CD14-positive monocyte (primary cell): Measurements from ENCODE around the gene PTPRD. TPM values are rescaled to one million over a fixed set of nuclear protein-coding genes. Genes with fewer than 3 reads are reported as not detected.

Experiments used
- DNase-seq, 3 donors: peaks; one replicate each; pipeline ENCODE4 v3.0.0-alpha.2; 2011 to 2022
- H2AFZ ChIP-seq: 2 replicates; pipeline ENCODE4 v1.6.0; 2012; ENCODE audit warnings: mild to moderate bottlenecking, low read depth, low read length, inconsistent platforms; ENCODE audit not compliant: insufficient read depth, poor library complexity, severe bottlenecking
- H3K27ac ChIP-seq, 2 donors: 1 replicate in 1 of 2; 2 replicates in 1 of 2; pipeline ENCODE4 v1.5.1; 2012 to 2013; ENCODE audit warnings: low read length in 2 of 2, control low read depth in 1 of 2, inconsistent platforms in 1 of 2, low read depth in 1 of 2, mild to moderate bottlenecking in 1 of 2
- H3K27me3 ChIP-seq, 2 donors: one replicate each; pipeline versions ENCODE4 v1.6.0 to v1.6.1; 2011 to 2013; ENCODE audit warnings: low read length in 2 of 2; ENCODE audit not compliant: control insufficient read depth in 2 of 2, insufficient read depth in 2 of 2
- H3K36me3 ChIP-seq, 2 donors: replicated peaks in 1 of 2; 1 replicate in 1 of 2; 2 replicates in 1 of 2; pipeline versions ENCODE4 v1.5.1 to v1.6.1; 2012 to 2013; ENCODE audit warnings: low read length in 2 of 2, control low read depth in 1 of 2, inconsistent platforms in 1 of 2, mild to moderate bottlenecking in 1 of 2; ENCODE audit not compliant: insufficient read depth in 2 of 2, control insufficient read depth in 1 of 2
- H3K4me1 ChIP-seq, 2 donors: 1 replicate in 1 of 2; 2 replicates in 1 of 2; pipeline versions ENCODE4 v1.5.1 to v1.6.1; 2012 to 2013; ENCODE audit warnings: low read length in 2 of 2, control low read depth in 1 of 2, inconsistent platforms in 1 of 2, mild to moderate bottlenecking in 1 of 2, moderate library complexity in 1 of 2; ENCODE audit not compliant: insufficient read depth in 2 of 2, control insufficient read depth in 1 of 2
- H3K4me2 ChIP-seq: replicated peaks from 2 replicates; pipeline ENCODE3; 2012; ENCODE audit warnings: low read length, moderate library complexity, mild to moderate bottlenecking; ENCODE audit not compliant: poor library complexity, severe bottlenecking; ENCODE audit errors: extremely low read depth
- H3K4me3 ChIP-seq, 3 experiments: fragments of 200-600 bp in 1 of 3; sonication (generic) in 1 of 3; replicated peaks in 1 of 3; 1 replicate in 2 of 3; 2 replicates in 1 of 3; pipeline ENCODE4 v1.5.1; 2011 to 2013; ENCODE audit warnings: low read length in 3 of 3, mild to moderate bottlenecking in 3 of 3, control low read depth in 2 of 3, low read depth in 2 of 3, inconsistent platforms in 1 of 3, moderate library complexity in 1 of 3
- H3K79me2 ChIP-seq: 2 replicates; pipeline ENCODE4 v1.6.0; 2012; ENCODE audit warnings: mild to moderate bottlenecking, control low read depth, inconsistent platforms, low read length, moderate library complexity; ENCODE audit not compliant: insufficient read depth
- H3K9ac ChIP-seq: 2 replicates; pipeline ENCODE4 v1.6.0; 2017; ENCODE audit warnings: low read length, mild to moderate bottlenecking; ENCODE audit not compliant: insufficient read depth, poor library complexity, severe bottlenecking
- H3K9me3 ChIP-seq, 2 donors: replicated peaks in 1 of 2; 1 replicate in 1 of 2; 2 replicates in 1 of 2; pipeline versions ENCODE4 v1.5.1 to v1.6.1; 2012 to 2013; ENCODE audit warnings: low read length in 2 of 2, control low read depth in 1 of 2; ENCODE audit not compliant: control insufficient read depth in 1 of 2, insufficient read depth in 1 of 2
- H4K20me1 ChIP-seq: 2 replicates; pipeline ENCODE4 v1.6.0; 2012; ENCODE audit warnings: mild to moderate bottlenecking, low read length, control low read depth, moderate library complexity; ENCODE audit not compliant: insufficient read depth
- H3K27ac Mint-ChIP-seq, 7 donors: one replicate each; pipeline ENCODE4 v1.8.0; 2020; ENCODE audit warnings: mild to moderate bottlenecking in 7 of 7, mixed read lengths in 7 of 7, moderate library complexity in 6 of 7, inconsistent platforms in 2 of 7
- H3K27me3 Mint-ChIP-seq, 3 donors: one replicate each; pipeline ENCODE4 v1.8.0; 2021 to 2022; ENCODE audit warnings: low read depth in 3 of 3, mild to moderate bottlenecking in 3 of 3, mixed read lengths in 3 of 3, moderate library complexity in 3 of 3, inconsistent platforms in 1 of 3
- H3K36me3 Mint-ChIP-seq, 2 donors: one replicate each; pipeline ENCODE4 v1.8.0; 2020; ENCODE audit warnings: mixed read lengths in 2 of 2, inconsistent platforms in 1 of 2, mild to moderate bottlenecking in 1 of 2
- H3K4me1 Mint-ChIP-seq: one replicate; pipeline ENCODE4 v1.8.0; 2020; ENCODE audit warnings: mild to moderate bottlenecking, mixed read lengths
- H3K4me3 Mint-ChIP-seq, 2 donors: one replicate each; pipeline ENCODE4 v1.8.0; 2020; ENCODE audit warnings: mild to moderate bottlenecking in 2 of 2, mixed read lengths in 2 of 2, moderate library complexity in 1 of 2
- H3K9me3 Mint-ChIP-seq, 7 donors: one replicate each; pipeline ENCODE4 v1.8.0; 2020 to 2022; ENCODE audit warnings: mixed read lengths in 7 of 7, mild to moderate bottlenecking in 6 of 7, moderate library complexity in 6 of 7, inconsistent platforms in 2 of 7
- WGBS: methylation state at CpG from one replicate; pipeline ENCODE4 v1.1.5; 2013; ENCODE audit warnings: missing lambda C conversion rate; ENCODE audit not compliant: insufficient coverage; 5-methylcytosine and 5-hydroxymethylcytosine counted together
- intact Hi-C, 2 donors: fragments of 100-400 bp; cut with micrococcal nuclease; formaldehyde crosslinking; loops; one replicate each; pipeline versions ENCODE4 v1.15.0 to v1.15.1; 2023
- polyA plus RNA-seq, 3 donors: library from polyadenylated mRNA; depleted of rRNA in 1 of 3; unstranded in 2 of 3; stranded (reverse) in 1 of 3; fragments of 300-500 nt in 2 of 3; fragments of >200 nt in 1 of 3; fragmentation: Illumina TruSeq in 2 of 3; gene quantifications; 1 replicate in 2 of 3; 2 replicates in 1 of 3; pipeline ENCODE4 v1.2.3, GENCODE V29; 2012 to 2021
- TF ChIP-seq, protein P1 (sequence below): fragments of 200-600 bp; IDR thresholded peaks from one replicate; pipeline ENCODE4 v1.8.0; 2022; ENCODE audit warnings: antibody characterized with exemption, mild to moderate bottlenecking

PTPRD gene
- polyA plus RNA-seq, 3 donors: not detected

DNA sequence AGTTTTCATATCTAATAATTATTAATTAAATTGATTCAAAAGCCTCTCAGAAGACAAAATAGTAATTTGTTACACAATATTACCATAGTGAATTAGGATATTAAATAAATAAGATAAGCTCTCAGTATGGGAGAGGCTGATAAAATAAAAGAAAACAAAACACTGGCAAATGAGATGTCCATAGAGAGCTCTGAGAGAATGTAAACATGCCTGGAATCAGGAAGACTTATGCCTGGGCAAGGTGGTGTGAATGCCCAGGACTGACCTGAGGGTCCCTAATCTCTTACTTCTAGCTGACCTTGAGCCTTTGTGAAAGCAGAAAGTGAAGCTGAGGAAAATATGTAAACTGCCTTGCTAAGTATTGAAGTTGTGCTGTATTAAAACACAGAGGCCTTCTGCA lies 616.5 kb downstream of the PTPRD start:
- peaks cover 0 to 7% (median 3%) of the 10 kb centered on the region in 7 donors for H3K9me3 Mint-ChIP-seq
- H3K27me3 Mint-ChIP-seq: peaks cover 0 to 2% (median 0%) of the 10 kb centered on the region in 3 donors
- H3K27ac ChIP-seq: no peak overlapping the region
- H3K36me3 Mint-ChIP-seq: no peaks in the 10 kb centered on the region
- H3K4me3 ChIP-seq: no peak overlapping the region
- TF ChIP-seq, protein P1, sequence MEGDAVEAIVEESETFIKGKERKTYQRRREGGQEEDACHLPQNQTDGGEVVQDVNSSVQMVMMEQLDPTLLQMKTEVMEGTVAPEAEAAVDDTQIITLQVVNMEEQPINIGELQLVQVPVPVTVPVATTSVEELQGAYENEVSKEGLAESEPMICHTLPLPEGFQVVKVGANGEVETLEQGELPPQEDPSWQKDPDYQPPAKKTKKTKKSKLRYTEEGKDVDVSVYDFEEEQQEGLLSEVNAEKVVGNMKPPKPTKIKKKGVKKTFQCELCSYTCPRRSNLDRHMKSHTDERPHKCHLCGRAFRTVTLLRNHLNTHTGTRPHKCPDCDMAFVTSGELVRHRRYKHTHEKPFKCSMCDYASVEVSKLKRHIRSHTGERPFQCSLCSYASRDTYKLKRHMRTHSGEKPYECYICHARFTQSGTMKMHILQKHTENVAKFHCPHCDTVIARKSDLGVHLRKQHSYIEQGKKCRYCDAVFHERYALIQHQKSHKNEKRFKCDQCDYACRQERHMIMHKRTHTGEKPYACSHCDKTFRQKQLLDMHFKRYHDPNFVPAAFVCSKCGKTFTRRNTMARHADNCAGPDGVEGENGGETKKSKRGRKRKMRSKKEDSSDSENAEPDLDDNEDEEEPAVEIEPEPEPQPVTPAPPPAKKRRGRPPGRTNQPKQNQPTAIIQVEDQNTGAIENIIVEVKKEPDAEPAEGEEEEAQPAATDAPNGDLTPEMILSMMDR: no peak
- no peak overlapping the region for H3K4me3 Mint-ChIP-seq
- no peak overlapping the region for H3K27ac Mint-ChIP-seq
- no peaks in the 10 kb centered on the region for H3K27me3 ChIP-seq
- H2AFZ ChIP-seq: no peak overlapping the region
- H3K9ac ChIP-seq: no peak overlapping the region
- H3K4me1 Mint-ChIP-seq: peaks cover 20% of the 10 kb centered on the region
- DNase-seq: no peak
- peaks cover 9 to 14% of the 10 kb centered on the region in 2 donors for H3K4me1 ChIP-seq
- H3K36me3 ChIP-seq: no peaks in the 10 kb centered on the region
- H3K9me3 ChIP-seq: no peaks in the 10 kb centered on the region
- H3K4me2 ChIP-seq: no peak overlapping the region
- H3K79me2 ChIP-seq: no peaks in the 10 kb centered on the region
- intact Hi-C loops: no loop called here
- no peaks in the 10 kb centered on the region for H4K20me1 ChIP-seq

DNA sequence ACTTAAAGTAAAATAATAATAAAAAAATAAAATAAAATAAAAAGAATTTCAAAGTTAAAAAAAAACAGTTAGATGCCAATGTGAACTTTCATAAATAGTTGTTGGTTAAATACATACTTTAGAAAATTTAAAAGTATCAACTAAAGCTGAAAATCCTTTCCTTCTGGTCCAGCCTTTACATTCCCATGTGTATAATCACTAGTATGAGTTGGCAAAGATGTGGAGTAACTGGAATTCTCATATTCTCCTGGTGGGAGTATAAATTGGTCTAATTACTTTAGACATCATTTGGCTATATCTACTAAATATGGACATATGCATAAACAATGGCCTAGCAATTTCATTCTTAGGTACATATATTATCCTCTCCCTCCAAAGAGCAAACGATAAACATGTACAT lies 619.9 kb downstream of the PTPRD start:
- peaks cover 0 to 3% of the 10 kb centered on the region in 2 donors for H3K4me1 ChIP-seq
- no peaks in the 10 kb centered on the region for H3K36me3 ChIP-seq
- H3K9me3 Mint-ChIP-seq: peaks cover 3 to 21% (median 13%) of the 10 kb centered on the region in 7 donors
- no peaks in the 10 kb centered on the region for H3K36me3 Mint-ChIP-seq
- no peaks in the 10 kb centered on the region for H4K20me1 ChIP-seq
- H3K9ac ChIP-seq: no peak overlapping the region
- no peaks in the 10 kb centered on the region for H3K79me2 ChIP-seq
- H3K4me2 ChIP-seq: no peak overlapping the region
- H3K4me3 ChIP-seq: no peak overlapping the region
- peaks cover 0 to 16% of the 10 kb centered on the region in 2 donors for H3K9me3 ChIP-seq
- WGBS: no CpG with 5 or more reads among the region's 1 CpG
- TF ChIP-seq, protein P1: no peak
- DNase-seq: no peak
- H2AFZ ChIP-seq: no peak overlapping the region
- H3K27ac Mint-ChIP-seq: no peak overlapping the region
- no peak overlapping the region for H3K27ac ChIP-seq
- H3K4me1 Mint-ChIP-seq: peaks cover 4% of the 10 kb centered on the region
- no peak overlapping the region for H3K4me3 Mint-ChIP-seq
- H3K27me3 Mint-ChIP-seq: no peaks in the 10 kb centered on the region
- no peaks in the 10 kb centered on the region for H3K27me3 ChIP-seq
- intact Hi-C loops: no loop called here
